Measurements from ENCODE around the gene RHBDL2. TPM values are rescaled to one million over a fixed set of nuclear protein-coding genes. Genes with fewer than 3 reads are reported as not detected.

Gene RHBDL2
- total and polyA plus RNA-seq, 2 experiments from 2014 or later = 0.90 to 1.2 TPM

- no peak for TF ChIP-seq STAT1 (IDR thresholded peaks at IDR 0.05; ENCODE audit: unreplicated experiment)
These were observed 24.3 kb downstream of the RHBDL2 start (continued) for GRCh38 chr1:38917337-38917736.

DNA sequence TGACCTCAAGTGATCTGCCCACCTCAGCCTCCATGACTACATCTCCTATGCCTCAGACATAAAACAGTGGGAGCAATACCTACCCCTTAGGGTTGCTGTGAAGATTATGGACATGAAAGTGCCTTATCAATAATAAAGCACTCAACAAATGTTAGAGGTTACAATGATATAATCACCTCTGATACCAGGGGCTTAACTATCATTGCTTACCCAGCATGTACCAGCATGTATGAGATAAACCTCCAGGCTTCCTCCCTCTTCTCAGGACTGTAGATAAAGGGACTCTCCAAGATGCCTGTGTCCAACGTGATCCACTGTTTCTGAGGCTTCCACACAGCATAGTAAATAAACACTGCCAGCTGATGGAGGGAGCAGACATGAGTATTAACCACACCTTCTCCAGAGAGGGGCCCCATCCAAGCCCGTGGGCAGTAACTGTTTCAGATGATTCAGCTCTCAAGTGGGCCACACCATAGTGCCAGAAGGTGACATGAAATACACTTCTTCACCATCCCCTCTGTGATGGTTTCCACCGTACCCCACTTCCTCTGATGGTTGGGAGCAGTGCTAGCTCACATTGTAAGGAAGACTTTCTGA, 26.2 kb downstream of the RHBDL2 start:
- Mint-ChIP-seq H3K27ac (no peak overlapping the region), H3K4me3 (no peak overlapping the region), H3K9me3 (no peaks in the 10 kb centered on the region), H3K4me1 (peaks cover 5% of the 10 kb centered on the region; the same call in 2 of the 3 replicates), H3K27me3 (ENCODE audit: insufficient read depth, low read depth, poor library complexity) (peaks cover 2% of the 10 kb centered on the region), H3K36me3 (ENCODE audit: low read depth) (no peaks in the 10 kb centered on the region)
- Histone ChIP-seq H3K79me2 (replicated peaks; ENCODE audit: insufficient read depth) (no peaks in the 10 kb centered on the region), H3K9me2 (ENCODE audit: insufficient read depth) (no peaks in the 10 kb centered on the region), H3K4me3 (no peak overlapping the region), H4K20me1 (replicated peaks; ENCODE audit: insufficient read depth) (no peaks in the 10 kb centered on the region), H3K4me2 (no peak overlapping the region), H3F3A (replicated peaks; ENCODE audit: low read depth) (0 out of 2 replicates have a peak, but pooled peaks cover 3% of the 10 kb centered on the region), H3K4me1 (ENCODE audit: insufficient read depth) (no peaks in the 10 kb centered on the region), H3K27ac (ENCODE audit: low read depth) (no peak overlapping the region), H3K27me3 (ENCODE audit: insufficient read depth) (no peaks in the 10 kb centered on the region), H3K36me3 (ENCODE audit: insufficient read depth) (no peaks in the 10 kb centered on the region), H2AFZ (no peak overlapping the region)
- DNase-seq (ENCODE audit: low spot score) (no peak), ATAC-seq (no peak)
- no peak for TF ChIP-seq REST (IDR thresholded peaks at IDR 0.05; ENCODE audit: unreplicated experiment)
- no peak for TF ChIP-seq STAT1 (IDR thresholded peaks at IDR 0.05; ENCODE audit: unreplicated experiment)
- TF ChIP-seq, protein P1, sequence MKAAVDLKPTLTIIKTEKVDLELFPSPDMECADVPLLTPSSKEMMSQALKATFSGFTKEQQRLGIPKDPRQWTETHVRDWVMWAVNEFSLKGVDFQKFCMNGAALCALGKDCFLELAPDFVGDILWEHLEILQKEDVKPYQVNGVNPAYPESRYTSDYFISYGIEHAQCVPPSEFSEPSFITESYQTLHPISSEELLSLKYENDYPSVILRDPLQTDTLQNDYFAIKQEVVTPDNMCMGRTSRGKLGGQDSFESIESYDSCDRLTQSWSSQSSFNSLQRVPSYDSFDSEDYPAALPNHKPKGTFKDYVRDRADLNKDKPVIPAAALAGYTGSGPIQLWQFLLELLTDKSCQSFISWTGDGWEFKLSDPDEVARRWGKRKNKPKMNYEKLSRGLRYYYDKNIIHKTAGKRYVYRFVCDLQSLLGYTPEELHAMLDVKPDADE (IDR thresholded peaks at IDR 0.05) = no peak
- no peak for TF ChIP-seq EZH2phosphoT487 (IDR thresholded peaks at IDR 0.05; ENCODE audit: unreplicated experiment)
- no peak for TF ChIP-seq JUNB (IDR thresholded peaks at IDR 0.05; ENCODE audit: unreplicated experiment)
- TF ChIP-seq ZNF114 (CRISPR knock-in tag; IDR thresholded peaks at IDR 0.05) = no peak
- no peak for TF ChIP-seq CREB1 (CRISPR knock-in tag; IDR thresholded peaks at IDR 0.05; ENCODE audit: low read depth)
- TF ChIP-seq, protein P2, sequence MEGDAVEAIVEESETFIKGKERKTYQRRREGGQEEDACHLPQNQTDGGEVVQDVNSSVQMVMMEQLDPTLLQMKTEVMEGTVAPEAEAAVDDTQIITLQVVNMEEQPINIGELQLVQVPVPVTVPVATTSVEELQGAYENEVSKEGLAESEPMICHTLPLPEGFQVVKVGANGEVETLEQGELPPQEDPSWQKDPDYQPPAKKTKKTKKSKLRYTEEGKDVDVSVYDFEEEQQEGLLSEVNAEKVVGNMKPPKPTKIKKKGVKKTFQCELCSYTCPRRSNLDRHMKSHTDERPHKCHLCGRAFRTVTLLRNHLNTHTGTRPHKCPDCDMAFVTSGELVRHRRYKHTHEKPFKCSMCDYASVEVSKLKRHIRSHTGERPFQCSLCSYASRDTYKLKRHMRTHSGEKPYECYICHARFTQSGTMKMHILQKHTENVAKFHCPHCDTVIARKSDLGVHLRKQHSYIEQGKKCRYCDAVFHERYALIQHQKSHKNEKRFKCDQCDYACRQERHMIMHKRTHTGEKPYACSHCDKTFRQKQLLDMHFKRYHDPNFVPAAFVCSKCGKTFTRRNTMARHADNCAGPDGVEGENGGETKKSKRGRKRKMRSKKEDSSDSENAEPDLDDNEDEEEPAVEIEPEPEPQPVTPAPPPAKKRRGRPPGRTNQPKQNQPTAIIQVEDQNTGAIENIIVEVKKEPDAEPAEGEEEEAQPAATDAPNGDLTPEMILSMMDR (conservative IDR thresholded peaks at IDR 0.05; ENCODE audit: low read depth in 2 of 2) = no peak
- no peak for TF ChIP-seq POLR2AphosphoS5 (IDR thresholded peaks at IDR 0.05; ENCODE audit: low read depth)
- TF ChIP-seq EZH2 (IDR thresholded peaks at IDR 0.05; ENCODE audit: low read depth, unreplicated experiment) = no peak
- TF ChIP-seq, protein P3, sequence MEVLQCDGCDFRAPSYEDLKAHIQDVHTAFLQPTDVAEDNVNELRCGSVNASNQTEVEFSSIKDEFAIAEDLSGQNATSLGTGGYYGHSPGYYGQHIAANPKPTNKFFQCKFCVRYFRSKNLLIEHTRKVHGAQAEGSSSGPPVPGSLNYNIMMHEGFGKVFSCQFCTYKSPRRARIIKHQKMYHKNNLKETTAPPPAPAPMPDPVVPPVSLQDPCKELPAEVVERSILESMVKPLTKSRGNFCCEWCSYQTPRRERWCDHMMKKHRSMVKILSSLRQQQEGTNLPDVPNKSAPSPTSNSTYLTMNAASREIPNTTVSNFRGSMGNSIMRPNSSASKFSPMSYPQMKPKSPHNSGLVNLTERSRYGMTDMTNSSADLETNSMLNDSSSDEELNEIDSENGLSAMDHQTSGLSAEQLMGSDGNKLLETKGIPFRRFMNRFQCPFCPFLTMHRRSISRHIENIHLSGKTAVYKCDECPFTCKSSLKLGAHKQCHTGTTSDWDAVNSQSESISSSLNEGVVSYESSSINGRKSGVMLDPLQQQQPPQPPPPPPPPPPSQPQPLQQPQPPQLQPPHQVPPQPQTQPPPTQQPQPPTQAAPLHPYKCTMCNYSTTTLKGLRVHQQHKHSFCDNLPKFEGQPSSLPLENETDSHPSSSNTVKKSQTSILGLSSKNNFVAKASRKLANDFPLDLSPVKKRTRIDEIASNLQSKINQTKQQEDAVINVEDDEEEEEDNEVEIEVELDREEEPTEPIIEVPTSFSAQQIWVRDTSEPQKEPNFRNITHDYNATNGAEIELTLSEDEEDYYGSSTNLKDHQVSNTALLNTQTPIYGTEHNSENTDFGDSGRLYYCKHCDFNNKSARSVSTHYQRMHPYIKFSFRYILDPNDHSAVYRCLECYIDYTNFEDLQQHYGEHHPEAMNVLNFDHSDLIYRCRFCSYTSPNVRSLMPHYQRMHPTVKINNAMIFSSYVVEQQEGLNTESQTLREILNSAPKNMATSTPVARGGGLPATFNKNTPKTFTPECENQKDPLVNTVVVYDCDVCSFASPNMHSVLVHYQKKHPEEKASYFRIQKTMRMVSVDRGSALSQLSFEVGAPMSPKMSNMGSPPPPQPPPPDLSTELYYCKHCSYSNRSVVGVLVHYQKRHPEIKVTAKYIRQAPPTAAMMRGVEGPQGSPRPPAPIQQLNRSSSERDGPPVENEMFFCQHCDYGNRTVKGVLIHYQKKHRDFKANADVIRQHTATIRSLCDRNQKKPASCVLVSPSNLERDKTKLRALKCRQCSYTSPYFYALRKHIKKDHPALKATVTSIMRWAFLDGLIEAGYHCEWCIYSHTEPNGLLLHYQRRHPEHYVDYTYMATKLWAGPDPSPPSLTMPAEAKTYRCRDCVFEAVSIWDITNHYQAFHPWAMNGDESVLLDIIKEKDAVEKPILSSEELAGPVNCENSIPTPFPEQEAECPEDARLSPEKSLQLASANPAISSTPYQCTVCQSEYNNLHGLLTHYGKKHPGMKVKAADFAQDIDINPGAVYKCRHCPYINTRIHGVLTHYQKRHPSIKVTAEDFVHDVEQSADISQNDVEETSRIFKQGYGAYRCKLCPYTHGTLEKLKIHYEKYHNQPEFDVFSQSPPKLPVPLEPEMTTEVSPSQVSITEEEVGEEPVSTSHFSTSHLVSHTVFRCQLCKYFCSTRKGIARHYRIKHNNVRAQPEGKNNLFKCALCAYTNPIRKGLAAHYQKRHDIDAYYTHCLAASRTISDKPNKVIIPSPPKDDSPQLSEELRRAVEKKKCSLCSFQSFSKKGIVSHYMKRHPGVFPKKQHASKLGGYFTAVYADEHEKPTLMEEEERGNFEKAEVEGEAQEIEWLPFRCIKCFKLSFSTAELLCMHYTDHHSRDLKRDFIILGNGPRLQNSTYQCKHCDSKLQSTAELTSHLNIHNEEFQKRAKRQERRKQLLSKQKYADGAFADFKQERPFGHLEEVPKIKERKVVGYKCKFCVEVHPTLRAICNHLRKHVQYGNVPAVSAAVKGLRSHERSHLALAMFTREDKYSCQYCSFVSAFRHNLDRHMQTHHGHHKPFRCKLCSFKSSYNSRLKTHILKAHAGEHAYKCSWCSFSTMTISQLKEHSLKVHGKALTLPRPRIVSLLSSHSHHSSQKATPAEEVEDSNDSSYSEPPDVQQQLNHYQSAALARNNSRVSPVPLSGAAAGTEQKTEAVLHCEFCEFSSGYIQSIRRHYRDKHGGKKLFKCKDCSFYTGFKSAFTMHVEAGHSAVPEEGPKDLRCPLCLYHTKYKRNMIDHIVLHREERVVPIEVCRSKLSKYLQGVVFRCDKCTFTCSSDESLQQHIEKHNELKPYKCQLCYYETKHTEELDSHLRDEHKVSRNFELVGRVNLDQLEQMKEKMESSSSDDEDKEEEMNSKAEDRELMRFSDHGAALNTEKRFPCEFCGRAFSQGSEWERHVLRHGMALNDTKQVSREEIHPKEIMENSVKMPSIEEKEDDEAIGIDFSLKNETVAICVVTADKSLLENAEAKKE (CRISPR knock-in tag; IDR thresholded peaks at IDR 0.05) = no peak
- no peak for TF ChIP-seq NANOG (IDR thresholded peaks at IDR 0.05; ENCODE audit: borderline replicate concordance)
- TF ChIP-seq ZNF331 (CRISPR knock-in tag; IDR thresholded peaks at IDR 0.05; ENCODE audit: low read depth) = no peak
